ENCODE results near the gene CYP26B1. TPM values are rescaled to one million over a fixed set of nuclear protein-coding genes. Genes with fewer than 3 reads are reported as not detected.

CYP26B1 gene
- total and polyA plus RNA-seq, 9 of the 15 experiments (the other 6 are each of a cell fraction or from before 2014, with no cell fraction given) = 0.01 to 0.13 (median 0.04) TPM; not detected in 6

GRCh38 chr2:72150157-72150860, 2.6 kb upstream of the CYP26B1 start (continued):
- TF ChIP-seq MGA (IDR thresholded peaks at IDR 0.05) (no peak), ATF4 (CRISPR knock-in tag; IDR thresholded peaks at IDR 0.05) (no peak), L3MBTL2 (IDR thresholded peaks at IDR 0.05) (no peak), ZNF449 (CRISPR knock-in tag; IDR thresholded peaks at IDR 0.05) (no peak), NR1H2 (CRISPR knock-in tag; IDR thresholded peaks at IDR 0.05) (no peak), KDM5B (IDR thresholded peaks at IDR 0.05; ENCODE audit: insufficient replicate concordance, low read depth, low read length) (no peak), MTA1 (IDR thresholded peaks at IDR 0.05; ENCODE audit: borderline replicate concordance) (no peak), E2F3 (CRISPR knock-in tag; IDR thresholded peaks at IDR 0.05) (no peak)
